K562 (cell line): ENCODE measurements around the gene LCP2. TPM values are rescaled to one million over a fixed set of nuclear protein-coding genes. Genes with fewer than 3 reads are reported as not detected.

ENCODE experiments used
- ATAC-seq: fragments of 200-7000 bp; cut with Tn5 transposase; 3 replicates; pipeline ENCODE4 v1.9.1; 2020; ENCODE audit warnings: moderate library complexity
- BruUV-seq: library from RNA; stranded (reverse); fragments of 400-500 nt; replicated peaks from 2 replicates; lab custom pipeline; 2021; lab: Mats Ljungman, UMichigan
- CTCF ChIA-PET: fragments of 300-600 bp; formaldehyde crosslinking; extraction: SDS; loops from one replicate; lab custom pipeline; 2021; ENCODE audit warnings: low intra/inter-chr PET ratio; lab: Yijun Ruan, JAX
- POLR2A ChIA-PET: fragments of 300-600, 350-650 bp; sonication (Branson Sonifier 250); formaldehyde crosslinking; extraction: SDS; loops from one replicate; lab custom pipeline; 2021; ENCODE audit warnings: antibody characterized with exemption, inconsistent platforms; lab: Yijun Ruan, JAX
- DNase-seq, 4 experiments: peaks; one replicate each; pipeline versions ENCODE4 v3.0.0 to v3.0.0-alpha.2; 2011 to 2018; ENCODE audit warnings: low spot score in 3 of 4, mixed read lengths in 3 of 4; ENCODE audit errors: extremely low read depth in 1 of 4
- FAIRE-seq: peaks from 2 replicates; lab custom pipeline; 2011; peaks lifted over from hg19 to GRCh38; lab: Jason Lieb, UNC
- H2AFZ ChIP-seq: 2 replicates; pipeline ENCODE4 v1.6.0; 2011; ENCODE audit warnings: low read depth, low read length, control low read depth, inconsistent platforms
- H3K27ac ChIP-seq: fragments of 200-600 bp; 3 replicates; pipeline ENCODE4 v1.8.0; 2011; ENCODE audit warnings: low read depth, mild to moderate bottlenecking, control low read depth, inconsistent platforms, low read length, moderate library complexity, mixed read lengths; ENCODE audit errors: extremely low read depth
- H3K27me3 ChIP-seq, 2 experiments: fragments of 300-600 bp in 1 of 2; 2 replicates in 1 of 2; 3 replicates in 1 of 2; pipeline versions ENCODE4 v1.6.0 to v1.8.0; 2011; ENCODE audit warnings: inconsistent platforms in 2 of 2, low read length in 2 of 2, mild to moderate bottlenecking in 1 of 2, mixed read lengths in 1 of 2, moderate library complexity in 1 of 2; ENCODE audit not compliant: control insufficient read depth in 2 of 2, insufficient read depth in 2 of 2
- H3K36me3 ChIP-seq: fragments of 300-600 bp; 3 replicates; pipeline ENCODE4 v1.8.0; 2011; ENCODE audit warnings: mild to moderate bottlenecking, low read length, inconsistent platforms; ENCODE audit not compliant: control insufficient read depth, insufficient read depth
- H3K4me1 ChIP-seq, 2 experiments: fragments of 200-600 bp in 1 of 2; replicated peaks in 1 of 2; 2 replicates in 1 of 2; 3 replicates in 1 of 2; pipeline versions ENCODE4 v1.5.1 to v1.8.0; 2011; ENCODE audit warnings: inconsistent platforms in 2 of 2, low read length in 2 of 2, mild to moderate bottlenecking in 1 of 2, mixed read lengths in 1 of 2, moderate library complexity in 1 of 2; ENCODE audit not compliant: control insufficient read depth in 2 of 2, insufficient read depth in 2 of 2
- H3K4me2 ChIP-seq: 2 replicates; pipeline ENCODE4 v1.6.1; 2011; ENCODE audit warnings: low read length, control low read depth, inconsistent platforms, mixed read lengths; ENCODE audit not compliant: insufficient read depth
- H3K4me3 ChIP-seq: fragments of 200-600 bp; sonication (generic), shearing (Covaris generic); 2 replicates; pipeline ENCODE4 v1.5.1; 2016; ENCODE audit warnings: control low read depth, inconsistent platforms
- H3K79me2 ChIP-seq: fragments of 200-600 bp; 3 replicates; pipeline ENCODE4 v1.8.0; 2011; ENCODE audit warnings: low read length, inconsistent platforms; ENCODE audit not compliant: control insufficient read depth, insufficient read depth
- H3K9ac ChIP-seq, 2 experiments: 2 replicates each; pipeline versions ENCODE4 v1.6.0 to v1.6.1; 2011; ENCODE audit warnings: low read depth in 2 of 2, low read length in 2 of 2, control low read depth in 1 of 2, inconsistent platforms in 1 of 2, mild to moderate bottlenecking in 1 of 2, mixed read lengths in 1 of 2; ENCODE audit not compliant: insufficient read depth in 1 of 2
- H3K9me1 ChIP-seq: one replicate; pipeline ENCODE4 v1.6.0; 2011; ENCODE audit warnings: inconsistent platforms, mild to moderate bottlenecking, low read length, moderate library complexity; ENCODE audit not compliant: control insufficient read depth, insufficient read depth
- H3K9me3 ChIP-seq: replicated peaks from 2 replicates; pipeline ENCODE4 v1.5.1; 2011; ENCODE audit warnings: low read depth, low read length, inconsistent platforms; ENCODE audit not compliant: control insufficient read depth, insufficient read depth
- H4K20me1 ChIP-seq: replicated peaks from 2 replicates; pipeline ENCODE4 v1.6.1; 2011; ENCODE audit warnings: low read length, inconsistent platforms, mixed read lengths; ENCODE audit not compliant: control insufficient read depth, insufficient read depth
- BCLAF1 ChIP-seq, 2 experiments: fragments of 450-650 bp in 1 of 2; IDR thresholded peaks; 2 replicates each; pipeline ENCODE4 v1.6.1; 2011 to 2017; ENCODE audit warnings: low read depth in 2 of 2, antibody characterized with exemption in 1 of 2, borderline replicate concordance in 1 of 2, low read length in 1 of 2, mild to moderate bottlenecking in 1 of 2, mixed read lengths in 1 of 2; ENCODE audit not compliant: control insufficient read depth in 1 of 2
- CBX1 ChIP-seq: sonication (generic); IDR thresholded peaks from 2 replicates; pipeline ENCODE4 v1.6.1; 2016; ENCODE audit warnings: antibody characterized with exemption, low read depth, mild to moderate bottlenecking
- CEBPZ ChIP-seq: fragments of 150-350 bp; IDR thresholded peaks from 2 replicates; pipeline ENCODE4 v1.6.1; 2014; ENCODE audit warnings: low read depth, mild to moderate bottlenecking, low read length, borderline replicate concordance
- FOXP4 ChIP-seq: sonication (generic); formaldehyde crosslinking; IDR thresholded peaks from 2 replicates; pipeline ENCODE4 v1.8.0; 2022; ENCODE audit warnings: mild to moderate bottlenecking, missing genetic modification reagents, borderline replicate concordance
- HMBOX1 ChIP-seq: sonication (generic); IDR thresholded peaks from 2 replicates; pipeline ENCODE4 v1.6.1; 2016
- KHSRP ChIP-seq: fragments of 450-650 bp; IDR thresholded peaks from 2 replicates; pipeline ENCODE4 v1.6.1; 2017
- PHF21A ChIP-seq: fragments of 450-650 bp; IDR thresholded peaks from 2 replicates; pipeline ENCODE4 v1.6.1; 2017; ENCODE audit warnings: low read depth, borderline replicate concordance
- RNF219 ChIP-seq: fragments of 250-450 bp; sonication (Bioruptor Pico); IDR thresholded peaks from 2 replicates; pipeline ENCODE4 v1.5.0; 2022; ENCODE audit warnings: mild to moderate bottlenecking
- WGBS: fragments of 100-300 bp; shearing (Covaris generic); methylation state at CpG from one replicate; pipeline ENCODE4 v1.1.6; 2016; ENCODE audit warnings: low coverage, mixed read lengths; ENCODE audit not compliant: insufficient coverage; ENCODE audit errors: missing lambda C conversion rate; 5-methylcytosine and 5-hydroxymethylcytosine counted together
- in situ Hi-C: fragments of 300-500 bp; cut with MboI; formaldehyde crosslinking; loops from 4 replicates; pipeline ENCODE4 v1.15.0; 2018; ENCODE audit warnings: inconsistent platforms, mixed read lengths
- intact Hi-C: fragments of 100-400 bp; cut with micrococcal nuclease; formaldehyde crosslinking; loops from 2 replicates; pipeline ENCODE4 v1.14.2; 2022
- polyA plus RNA-seq, 8 experiments: library from polyadenylated mRNA; depleted of rRNA in 4 of 8; stranded (reverse) in 5 of 8; unstranded in 3 of 8; fragments of >200 nt; fragmentation: Nextera tagmentation in 2 of 8; fragmentation: Illumina TruSeq in 1 of 8; extraction: Ambion mirVana in 2 of 8; extraction: Trizol in 1 of 8; gene quantifications; 2 replicates each; pipeline versions ENCODE4 v1.2.1 to v1.2.3, GENCODE V29; 2011 to 2014; ENCODE audit warnings: inconsistent platforms in 1 of 8, missing spikeins in 1 of 8
- total RNA-seq, 7 experiments: library from RNA; depleted of rRNA in 6 of 7; stranded (reverse); fragments of >200 nt in 6 of 7; fragmentation: Illumina TruSeq in 2 of 7; extraction: Trizol in 2 of 7; gene quantifications; 2 replicates each; pipeline versions ENCODE4 v1.2.1 to v1.2.3, GENCODE V29; 2011 to 2021; ENCODE audit warnings: low replicate concordance in 1 of 7

LCP2 gene
- total and polyA plus RNA-seq, 9 of the 15 experiments (the other 6 are each of a cell fraction or from before 2014, with no cell fraction given): 4.0 to 31.3 (median 14.6) TPM

- TF ChIP-seq CEBPZ (no peak), PHF21A (no peak), KHSRP (no peak)
Measured at GRCh38 chr5:170256571-170256970, 41.0 kb downstream of the LCP2 start (continued).

GRCh38 chr5:170254056-170254455 is 43.5 kb downstream of the LCP2 start:
- WGBS: 33% methylated on average over 8 of the region's 8 CpGs
- H4K20me1 ChIP-seq: no peaks in the 10 kb centered on the region
- ChIA-PET POLR2A (no interaction called here), CTCF (no interaction called here)
- no peak for FAIRE-seq
- H3K4me1 ChIP-seq: peaks cover 0 to 19% of the 10 kb centered on the region in 2 experiments; a peak in 3 of 5 replicates
- H3K27me3 ChIP-seq: no peaks in the 10 kb centered on the region; a peak in 1 of 5 replicates
- H3K4me2 ChIP-seq: no peak overlapping the region
- no peaks in the 10 kb centered on the region for H3K9me1 ChIP-seq
- H3K9ac ChIP-seq: no peak overlapping the region
- H3K27ac ChIP-seq: no peak overlapping the region
- no peak for ATAC-seq
- H3K4me3 ChIP-seq: no peak overlapping the region
- in situ Hi-C loops (no loop called here), intact Hi-C loops (no loop called here)
- DNase-seq: no peak
- no peaks in the 10 kb centered on the region for H3K9me3 ChIP-seq
- no peaks in the 10 kb centered on the region for H3K36me3 ChIP-seq
- no TSS peak for BruUV-seq
- H2AFZ ChIP-seq: no peak overlapping the region
- no peaks in the 10 kb centered on the region for H3K79me2 ChIP-seq
- TF ChIP-seq BCLAF1 (IDR thresholded peaks at IDR 0.05; ENCODE audit: borderline replicate concordance in 1 of 2, control insufficient read depth in 1 of 2, low read depth in 2 of 2, low read length in 1 of 2) (no peak), CBX1 (no peak), FOXP4 (CRISPR knock-in tag) (no peak), RNF219 (no peak), HMBOX1 (peak; percentile 32; the same call in 1 of the 2 replicates)
